Activated CD4-positive, CD25-positive, alpha-beta regulatory T cell treated with anti-CD3 and anti-CD28 coated beads, Interleukin-2, amount 50 U/mL, for 24 hours (primary cell): ENCODE data around the gene YTHDC2.
A peak's percentile ranks its signal among the peaks of the same experiment; 100 is the strongest.

Experiments
- ATAC-seq, 2 donors: fragments of 150-1000 bp; cut with Tn5 transposase; one replicate each; pipeline ENCODE4 v1.10.0; 2021; ENCODE audit warnings: mild to moderate bottlenecking in 1 of 2, moderate library complexity in 1 of 2

The YTHDC2 gene

GRCh38 chr5:113513384-113514288 is at the start of gene YTHDC2:
TSS of gene YTHDC2 (plus strand) at chr5:113513694. CDS start at chr5:113513896, 202 bp downstream.
- ATAC-seq = peak; percentile 99

GRCh38 chr5:113474100-113474728 is 39.3 kb upstream of the YTHDC2 start:
- ATAC-seq = no peak

- no peak for ATAC-seq
Observed at GRCh38 chr5:113478691-113479090, 34.8 kb upstream of the YTHDC2 start.

- ATAC-seq = no peak
Observed at GRCh38 chr5:113480243-113480642, 33.3 kb upstream of the YTHDC2 start.

- ATAC-seq = peak in 1 of 2 donors; percentile 40
Observed at GRCh38 chr5:113487416-113487780, 26.1 kb upstream of the YTHDC2 start.

GRCh38 chr5:113487781-113488644 is 25.5 kb upstream of the YTHDC2 start, which contains the start of gene MCC:
TSS of gene MCC (minus strand) at chr5:113488453.
- ATAC-seq = peak; percentile 34 to 48

GRCh38 chr5:113488645-113489184 is 24.8 kb upstream of the YTHDC2 start:
- ATAC-seq = no peak

- ATAC-seq = peak; percentile 28 to 44
Observed at GRCh38 chr5:113489299-113489698, 24.2 kb upstream of the YTHDC2 start.

GRCh38 chr5:113490317-113490716 is 23.2 kb upstream of the YTHDC2 start:
- ATAC-seq = no peak

- no peak for ATAC-seq
Observed at GRCh38 chr5:113491022-113491421, 22.5 kb upstream of the YTHDC2 start.

GRCh38 chr5:113493446-113493845 is 20.0 kb upstream of the YTHDC2 start:
- no peak for ATAC-seq

GRCh38 chr5:113495422-113495841 is 18.1 kb upstream of the YTHDC2 start:
- no peak for ATAC-seq

- no peak for ATAC-seq
Observed at GRCh38 chr5:113502073-113502472, 11.4 kb upstream of the YTHDC2 start.

- no peak for ATAC-seq
Observed at GRCh38 chr5:113503146-113503545, 10.3 kb upstream of the YTHDC2 start.

GRCh38 chr5:113505181-113505580 is 8.3 kb upstream of the YTHDC2 start:
- ATAC-seq = no peak

- ATAC-seq = no peak
Observed at GRCh38 chr5:113507601-113508000, 5.9 kb upstream of the YTHDC2 start.

GRCh38 chr5:113508756-113509155 is 4.7 kb upstream of the YTHDC2 start:
- no peak for ATAC-seq

- ATAC-seq = no peak
Observed at GRCh38 chr5:113510836-113511451, 2.5 kb upstream of the YTHDC2 start.

- ATAC-seq = no peak
Observed at GRCh38 chr5:113512341-113512740, 1.2 kb upstream of the YTHDC2 start.

GRCh38 chr5:113514289-113514635 is 768 bp downstream of the YTHDC2 start:
- ATAC-seq = no peak

GRCh38 chr5:113518884-113519283 is 5.4 kb downstream of the YTHDC2 start:
- no peak for ATAC-seq

GRCh38 chr5:113519412-113519811 is 5.9 kb downstream of the YTHDC2 start:
- no peak for ATAC-seq
